PC-9 (cell line): Measurements from ENCODE around the gene C1orf167. TPM values are rescaled to one million over a fixed set of nuclear protein-coding genes. Genes with fewer than 3 reads are reported as not detected.

Experiments used
- BruUV-seq: library from RNA; stranded (reverse); fragments of 400-500 nt; replicated peaks from 2 replicates; lab custom pipeline; 2021; lab: Mats Ljungman, UMichigan
- CTCF ChIA-PET: fragments of 300-600 bp; sonication (Branson Sonifier 250); formaldehyde crosslinking; loops from one replicate; lab custom pipeline; 2022; ENCODE audit warnings: antibody characterized with exemption; lab: Charles Lee
- POLR2A ChIA-PET: fragments of 300-600 bp; sonication (Branson Sonifier 250); formaldehyde crosslinking; loops from one replicate; lab custom pipeline; 2022; ENCODE audit warnings: antibody characterized with exemption; ENCODE audit not compliant: unreplicated experiment; lab: Charles Lee
- DNase-seq, 2 experiments: peaks; one replicate each; pipeline versions ENCODE4 v3.0.0 to v3.0.0-alpha.2; 2015 to 2022; ENCODE audit warnings: mixed read lengths in 1 of 2
- H2AFZ ChIP-seq: fragments of 200-600 bp; sonication (generic); 2 replicates; pipeline ENCODE4 v1.8.1; 2017; ENCODE audit warnings: antibody characterized with exemption
- H3F3A ChIP-seq: fragments of 200-600 bp; sonication (generic); 2 replicates; pipeline ENCODE4 v1.8.1; 2017; ENCODE audit warnings: antibody characterized with exemption, mild to moderate bottlenecking, low read depth; ENCODE audit not compliant: insufficient read depth
- H3K27ac ChIP-seq: fragments of 200-600 bp; sonication (generic); 2 replicates; pipeline ENCODE4 v1.6.1; 2016; ENCODE audit warnings: mixed run types
- H3K27me3 ChIP-seq: fragments of 200-600 bp; sonication (generic); 2 replicates; pipeline ENCODE4 v1.6.1; 2016; ENCODE audit warnings: low read depth, mixed run types; ENCODE audit not compliant: insufficient read depth
- H3K36me3 ChIP-seq: fragments of 200-600 bp; sonication (generic); 2 replicates; pipeline ENCODE4 v1.6.1; 2016; ENCODE audit warnings: low read depth, mixed run types
- H3K4me1 ChIP-seq: fragments of 200-600 bp; sonication (generic); replicated peaks from 2 replicates; pipeline ENCODE4 v1.6.1; 2016; ENCODE audit warnings: mixed run types; ENCODE audit not compliant: insufficient read depth
- H3K4me2 ChIP-seq: fragments of 200-600 bp; sonication (generic); 2 replicates; pipeline ENCODE4 v1.6.1; 2017; ENCODE audit warnings: mixed run types
- H3K4me3 ChIP-seq: fragments of 200-600 bp; sonication (generic); 2 replicates; pipeline ENCODE4 v1.6.1; 2016; ENCODE audit warnings: mixed run types
- H3K79me2 ChIP-seq: fragments of 200-600 bp; sonication (generic); 2 replicates; pipeline ENCODE4 v1.6.1; 2017; ENCODE audit warnings: low read depth, mixed run types
- H3K9me2 ChIP-seq: fragments of 200-600 bp; sonication (generic); 2 replicates; pipeline ENCODE4 v1.8.1; 2017; ENCODE audit warnings: mild to moderate bottlenecking; ENCODE audit not compliant: insufficient read depth
- H3K9me3 ChIP-seq: fragments of 200-600 bp; sonication (generic); 2 replicates; pipeline ENCODE4 v1.8.1; 2016; ENCODE audit warnings: low read depth; ENCODE audit not compliant: insufficient read depth
- H4K20me1 ChIP-seq: fragments of 200-600 bp; sonication (generic); 2 replicates; pipeline ENCODE4 v1.8.1; 2017; ENCODE audit not compliant: insufficient read depth
- EZH2 ChIP-seq: fragments of 200-600 bp; sonication (generic); IDR thresholded peaks from 2 replicates; pipeline ENCODE4 v1.8.0; 2017; ENCODE audit warnings: antibody characterized with exemption, low read depth
- intact Hi-C: fragments of 100-400 bp; cut with micrococcal nuclease; formaldehyde crosslinking; loops from one replicate; pipeline ENCODE4 v1.10.0; 2022; ENCODE audit not compliant: unreplicated experiment
- total RNA-seq: library from RNA; stranded (reverse); gene quantifications from 2 replicates; pipeline ENCODE4 v1.2.3, GENCODE V29; 2021
- TF ChIP-seq, protein P1 (sequence below): fragments of 200-600 bp; sonication (generic); conservative IDR thresholded peaks from 2 replicates; pipeline ENCODE4 v1.6.1; 2017; ENCODE audit warnings: mixed run types, antibody characterized with exemption, mild to moderate bottlenecking, moderate library complexity

C1orf167 gene
- total RNA-seq, 1 experiment from 2014 or later, result not detected

DNA sequence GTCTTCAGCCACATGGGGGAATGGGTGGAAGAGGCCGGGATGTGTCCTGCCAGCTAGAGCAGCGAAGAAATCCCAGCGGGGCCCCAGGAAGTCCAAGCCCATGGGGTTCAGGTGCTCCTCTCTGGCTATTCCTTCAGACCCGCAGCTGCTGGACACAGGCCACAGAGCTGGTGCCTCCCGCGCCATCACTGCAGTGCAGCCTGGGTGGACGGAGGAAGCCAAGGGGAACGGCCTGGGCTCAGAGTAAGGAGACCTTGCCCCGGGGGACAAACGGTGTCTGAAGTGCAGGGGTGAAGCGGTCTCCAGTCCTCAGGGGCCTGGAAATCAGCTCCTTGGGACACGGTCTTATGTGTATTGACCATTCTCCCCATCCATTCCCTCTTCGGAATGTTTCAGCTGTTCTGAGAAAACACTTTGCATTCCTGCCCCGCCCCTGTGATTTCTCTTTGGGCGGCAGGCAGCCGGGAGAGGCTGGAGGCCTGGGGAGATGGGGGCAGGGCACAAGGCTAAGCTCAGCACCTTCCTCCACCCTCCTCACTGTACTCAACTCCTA is 25.3 kb downstream of the C1orf167 start:
- Histone ChIP-seq H3K4me1 (peaks cover under 1% of the 10 kb centered on the region), H2AFZ (no peak overlapping the region)

GRCh38 chr1:11787804-11788436 is 25.9 kb downstream of the C1orf167 start:
- H3K36me3 ChIP-seq, result no peaks in the 10 kb centered on the region
- intact Hi-C loops, result loop anchor here (1.0 to 5.0 kb wide), 3 partner anchors 17 to 51 kb away; partner anchors contain the start of genes AGTRAP and MTHFR
- no peak overlapping the region for H3K4me2 ChIP-seq
- BruUV-seq, result no TSS peak
- DNase-seq, result no peak
- CTCF ChIA-PET, result interaction anchor here (0.6 kb wide), 1 partner anchor 40 kb away, joined by 4 read pairs; no protein-coding TSS in a partner anchor
- no peak overlapping the region for H2AFZ ChIP-seq
- POLR2A ChIA-PET, result interaction anchor here (0.5 to 0.7 kb wide), 2 partner anchors 19 to 192 kb away, joined by 3 to 5 read pairs; no protein-coding TSS in a partner anchor
- H3K4me3 ChIP-seq, result no peak overlapping the region
- no peak for TF ChIP-seq EZH2
- TF ChIP-seq, protein P1, sequence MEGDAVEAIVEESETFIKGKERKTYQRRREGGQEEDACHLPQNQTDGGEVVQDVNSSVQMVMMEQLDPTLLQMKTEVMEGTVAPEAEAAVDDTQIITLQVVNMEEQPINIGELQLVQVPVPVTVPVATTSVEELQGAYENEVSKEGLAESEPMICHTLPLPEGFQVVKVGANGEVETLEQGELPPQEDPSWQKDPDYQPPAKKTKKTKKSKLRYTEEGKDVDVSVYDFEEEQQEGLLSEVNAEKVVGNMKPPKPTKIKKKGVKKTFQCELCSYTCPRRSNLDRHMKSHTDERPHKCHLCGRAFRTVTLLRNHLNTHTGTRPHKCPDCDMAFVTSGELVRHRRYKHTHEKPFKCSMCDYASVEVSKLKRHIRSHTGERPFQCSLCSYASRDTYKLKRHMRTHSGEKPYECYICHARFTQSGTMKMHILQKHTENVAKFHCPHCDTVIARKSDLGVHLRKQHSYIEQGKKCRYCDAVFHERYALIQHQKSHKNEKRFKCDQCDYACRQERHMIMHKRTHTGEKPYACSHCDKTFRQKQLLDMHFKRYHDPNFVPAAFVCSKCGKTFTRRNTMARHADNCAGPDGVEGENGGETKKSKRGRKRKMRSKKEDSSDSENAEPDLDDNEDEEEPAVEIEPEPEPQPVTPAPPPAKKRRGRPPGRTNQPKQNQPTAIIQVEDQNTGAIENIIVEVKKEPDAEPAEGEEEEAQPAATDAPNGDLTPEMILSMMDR, result no peak
- no peaks in the 10 kb centered on the region for H3K79me2 ChIP-seq
- peaks cover 4% of the 10 kb centered on the region for H3K4me1 ChIP-seq
- no peaks in the 10 kb centered on the region for H3K9me2 ChIP-seq
- no peak overlapping the region for H3K27ac ChIP-seq
- no peaks in the 10 kb centered on the region for H3K27me3 ChIP-seq
- H3F3A ChIP-seq, result no peaks in the 10 kb centered on the region
- H3K9me3 ChIP-seq, result no peaks in the 10 kb centered on the region
- H4K20me1 ChIP-seq, result no peaks in the 10 kb centered on the region

More for the DNA sequence above, 25.3 kb downstream of the C1orf167 start:
- H3K27me3 ChIP-seq, result no peaks in the 10 kb centered on the region
- CTCF ChIA-PET, result no interaction called here
- H3K79me2 ChIP-seq, result no peaks in the 10 kb centered on the region
- no peak overlapping the region for H3K4me2 ChIP-seq
- no peaks in the 10 kb centered on the region for H3K36me3 ChIP-seq
- H3K9me3 ChIP-seq, result no peaks in the 10 kb centered on the region
- POLR2A ChIA-PET, result interaction anchor here (0.5 to 0.7 kb wide), 4 partner anchors 19 to 193 kb away, joined by 3 to 7 read pairs (median 4); partner anchors contain the start of gene AGTRAP
- no peaks in the 10 kb centered on the region for H3K9me2 ChIP-seq
- H3F3A ChIP-seq, result no peaks in the 10 kb centered on the region
- TF ChIP-seq EZH2, result no peak
- TF ChIP-seq, protein P1, result no peak
- no peak overlapping the region for H3K4me3 ChIP-seq
- intact Hi-C loops, result loop anchor here (1.0 to 5.0 kb wide), 3 partner anchors 18 to 50 kb away; partner anchors contain the start of genes AGTRAP and MTHFR
- no TSS peak for BruUV-seq
- no peak overlapping the region for H3K27ac ChIP-seq
- no peaks in the 10 kb centered on the region for H4K20me1 ChIP-seq
- DNase-seq, result peak in 1 of 2 experiments; percentile 74

DNA sequence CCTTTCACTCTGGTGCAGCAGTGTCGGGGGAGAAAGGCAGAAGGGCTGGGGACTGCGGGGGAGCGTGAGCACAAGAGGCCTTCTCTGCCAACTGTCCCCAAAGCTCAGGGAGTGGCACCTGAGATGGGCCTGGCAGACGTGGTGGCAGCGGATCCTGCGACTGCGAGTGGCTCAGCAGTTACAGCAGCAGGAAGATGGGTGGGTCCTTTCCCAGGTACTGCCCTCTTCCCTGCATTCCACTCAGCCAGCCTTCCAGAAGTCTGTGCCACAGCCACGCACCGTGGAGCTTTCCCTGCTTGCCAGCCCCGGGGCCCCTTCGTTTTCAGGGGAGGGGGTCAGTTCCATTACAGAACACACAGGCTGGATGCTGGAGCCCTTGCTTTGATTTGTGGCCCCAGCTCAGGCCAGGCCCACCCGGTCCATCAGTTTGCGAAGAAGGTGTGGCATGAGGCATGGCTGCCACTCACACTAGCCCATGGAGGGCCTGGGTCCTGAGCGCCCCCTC is 26.6 kb downstream of the C1orf167 start:
- intact Hi-C loops, result loop anchor here (5.0 kb wide), 2 partner anchors 34 to 51 kb away; partner anchors contain the start of gene AGTRAP
- TF ChIP-seq EZH2, result no peak
- TF ChIP-seq, protein P1, result no peak
- H3K27ac ChIP-seq, result no peak overlapping the region
- H3K4me2 ChIP-seq, result no peak overlapping the region
- CTCF ChIA-PET, result interaction anchor here (0.6 kb wide), 1 partner anchor 40 kb away, joined by 4 read pairs; no protein-coding TSS in a partner anchor
- DNase-seq, result no peak
- H3K36me3 ChIP-seq, result no peaks in the 10 kb centered on the region
- BruUV-seq, result no TSS peak
- no peaks in the 10 kb centered on the region for H4K20me1 ChIP-seq
- H3K9me2 ChIP-seq, result no peaks in the 10 kb centered on the region
- H3K4me3 ChIP-seq, result no peak overlapping the region
- no peaks in the 10 kb centered on the region for H3K79me2 ChIP-seq
- peaks cover 4% of the 10 kb centered on the region for H3K4me1 ChIP-seq
- no peaks in the 10 kb centered on the region for H3K9me3 ChIP-seq
- H2AFZ ChIP-seq, result no peak overlapping the region
- H3F3A ChIP-seq, result no peaks in the 10 kb centered on the region
- POLR2A ChIA-PET, result no interaction called here
- no peaks in the 10 kb centered on the region for H3K27me3 ChIP-seq
